DND-41 (cell line): Measurements from ENCODE around the gene LILRB4.
"Not testable (repeated sequence)": the region's sequence is repeated elsewhere in the genome, so short reads cannot be mapped to it uniquely, and the experiment has no call there.

ENCODE experiments used
- CTCF ChIP-seq: IDR thresholded peaks from 2 replicates; pipeline ENCODE4 v1.5.1; 2012; ENCODE audit warnings: borderline replicate concordance, low read length, moderate library complexity, mild to moderate bottlenecking; ENCODE audit not compliant: poor library complexity, severe bottlenecking; ENCODE audit errors: extremely low read depth
- EZH2 ChIP-seq: IDR thresholded peaks from 3 replicates; pipeline ENCODE4 v1.6.1; 2012; ENCODE audit warnings: borderline replicate concordance, low read depth, mild to moderate bottlenecking, moderate library complexity, low read length, inconsistent platforms; ENCODE audit not compliant: severe bottlenecking

- not testable (repeated sequence) for TF ChIP-seq CTCF, EZH2
These were observed 19.8 kb upstream of the LILRB4 start for GRCh38 chr19:54642953-54643352.
